ENCODE results near the gene FOXA1.

DNA sequence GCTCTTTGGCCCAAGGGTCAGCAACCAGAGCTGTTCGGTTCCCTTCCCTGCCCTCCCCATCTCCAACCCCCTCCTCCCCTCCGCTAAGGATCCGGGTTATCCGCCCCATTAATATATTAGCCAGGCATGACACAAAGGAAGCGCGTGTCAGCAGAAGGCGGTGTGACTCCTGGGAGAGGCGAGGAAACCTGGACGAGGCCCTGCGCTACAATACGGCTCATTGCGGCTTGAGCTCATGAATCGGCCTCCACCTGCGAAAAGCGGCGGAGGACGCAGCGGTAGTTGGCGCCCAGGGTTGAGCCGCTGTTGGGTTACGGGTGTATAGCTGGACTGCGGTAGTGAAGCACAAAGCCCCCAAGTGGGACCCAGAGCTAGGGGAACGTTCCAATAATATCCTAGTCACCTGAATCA lies 9.9 kb downstream of the FOXA1 start:
- TF ChIP-seq, protein P1, sequence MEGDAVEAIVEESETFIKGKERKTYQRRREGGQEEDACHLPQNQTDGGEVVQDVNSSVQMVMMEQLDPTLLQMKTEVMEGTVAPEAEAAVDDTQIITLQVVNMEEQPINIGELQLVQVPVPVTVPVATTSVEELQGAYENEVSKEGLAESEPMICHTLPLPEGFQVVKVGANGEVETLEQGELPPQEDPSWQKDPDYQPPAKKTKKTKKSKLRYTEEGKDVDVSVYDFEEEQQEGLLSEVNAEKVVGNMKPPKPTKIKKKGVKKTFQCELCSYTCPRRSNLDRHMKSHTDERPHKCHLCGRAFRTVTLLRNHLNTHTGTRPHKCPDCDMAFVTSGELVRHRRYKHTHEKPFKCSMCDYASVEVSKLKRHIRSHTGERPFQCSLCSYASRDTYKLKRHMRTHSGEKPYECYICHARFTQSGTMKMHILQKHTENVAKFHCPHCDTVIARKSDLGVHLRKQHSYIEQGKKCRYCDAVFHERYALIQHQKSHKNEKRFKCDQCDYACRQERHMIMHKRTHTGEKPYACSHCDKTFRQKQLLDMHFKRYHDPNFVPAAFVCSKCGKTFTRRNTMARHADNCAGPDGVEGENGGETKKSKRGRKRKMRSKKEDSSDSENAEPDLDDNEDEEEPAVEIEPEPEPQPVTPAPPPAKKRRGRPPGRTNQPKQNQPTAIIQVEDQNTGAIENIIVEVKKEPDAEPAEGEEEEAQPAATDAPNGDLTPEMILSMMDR (IDR thresholded peaks at IDR 0.05) = no peak
- TF ChIP-seq POLR2A (IDR thresholded peaks at IDR 0.05) = no peak
